Measurements from ENCODE around the gene KCNH1. TPM values are rescaled to one million over a fixed set of nuclear protein-coding genes. Genes with fewer than 3 reads are reported as not detected.

KCNH1 gene
- total and polyA plus RNA-seq, 2 experiments from 2014 or later: 0.28 TPM; not detected in 1

- Mint-ChIP-seq H3K36me3 (ENCODE audit: low read depth) (peaks cover 28% of the 10 kb centered on the region), H3K4me3 (no peak overlapping the region), H3K27ac (no peak overlapping the region; the same call in 1 of the 2 replicates), H3K4me1 (no peaks in the 10 kb centered on the region), H3K9me3 (peaks cover 41% of the 10 kb centered on the region), H3K27me3 (ENCODE audit: insufficient read depth, low read depth, poor library complexity) (peaks cover 3% of the 10 kb centered on the region)
- Histone ChIP-seq H3K79me2 (replicated peaks; ENCODE audit: insufficient read depth) (no peaks in the 10 kb centered on the region), H3K4me2 (no peak overlapping the region), H3K36me3 (ENCODE audit: insufficient read depth) (peaks cover 5% of the 10 kb centered on the region; the same call in 1 of the 2 replicates), H3F3A (replicated peaks; ENCODE audit: low read depth) (no peaks in the 10 kb centered on the region), H4K20me1 (replicated peaks; ENCODE audit: insufficient read depth) (no peaks in the 10 kb centered on the region), H3K27me3 (ENCODE audit: insufficient read depth) (no peaks in the 10 kb centered on the region), H3K9me2 (ENCODE audit: insufficient read depth) (no peaks in the 10 kb centered on the region; the same call in 1 of the 2 replicates), H3K27ac (ENCODE audit: low read depth) (no peak overlapping the region), H3K4me1 (ENCODE audit: insufficient read depth) (no peaks in the 10 kb centered on the region), H3K4me3 (no peak overlapping the region), H2AFZ (no peak overlapping the region)
- TF ChIP-seq EZH2phosphoT487 (IDR thresholded peaks at IDR 0.05; ENCODE audit: unreplicated experiment) (no peak), NANOG (IDR thresholded peaks at IDR 0.05; ENCODE audit: borderline replicate concordance) (no peak), STAT1 (IDR thresholded peaks at IDR 0.05; ENCODE audit: unreplicated experiment) (no peak), ZNF331 (CRISPR knock-in tag; IDR thresholded peaks at IDR 0.05; ENCODE audit: low read depth) (no peak), CTCF (conservative IDR thresholded peaks at IDR 0.05; ENCODE audit: low read depth in 2 of 2) (no peak), ZNF114 (CRISPR knock-in tag; IDR thresholded peaks at IDR 0.05) (no peak), JUNB (IDR thresholded peaks at IDR 0.05; ENCODE audit: unreplicated experiment) (no peak), CREB1 (CRISPR knock-in tag; IDR thresholded peaks at IDR 0.05; ENCODE audit: low read depth) (no peak), EZH2 (IDR thresholded peaks at IDR 0.05; ENCODE audit: low read depth, unreplicated experiment) (no peak), REST (IDR thresholded peaks at IDR 0.05; ENCODE audit: unreplicated experiment) (no peak), ETS1 (IDR thresholded peaks at IDR 0.05) (no peak), POLR2AphosphoS5 (IDR thresholded peaks at IDR 0.05; ENCODE audit: low read depth) (no peak)
- TF ChIP-seq, protein P1, sequence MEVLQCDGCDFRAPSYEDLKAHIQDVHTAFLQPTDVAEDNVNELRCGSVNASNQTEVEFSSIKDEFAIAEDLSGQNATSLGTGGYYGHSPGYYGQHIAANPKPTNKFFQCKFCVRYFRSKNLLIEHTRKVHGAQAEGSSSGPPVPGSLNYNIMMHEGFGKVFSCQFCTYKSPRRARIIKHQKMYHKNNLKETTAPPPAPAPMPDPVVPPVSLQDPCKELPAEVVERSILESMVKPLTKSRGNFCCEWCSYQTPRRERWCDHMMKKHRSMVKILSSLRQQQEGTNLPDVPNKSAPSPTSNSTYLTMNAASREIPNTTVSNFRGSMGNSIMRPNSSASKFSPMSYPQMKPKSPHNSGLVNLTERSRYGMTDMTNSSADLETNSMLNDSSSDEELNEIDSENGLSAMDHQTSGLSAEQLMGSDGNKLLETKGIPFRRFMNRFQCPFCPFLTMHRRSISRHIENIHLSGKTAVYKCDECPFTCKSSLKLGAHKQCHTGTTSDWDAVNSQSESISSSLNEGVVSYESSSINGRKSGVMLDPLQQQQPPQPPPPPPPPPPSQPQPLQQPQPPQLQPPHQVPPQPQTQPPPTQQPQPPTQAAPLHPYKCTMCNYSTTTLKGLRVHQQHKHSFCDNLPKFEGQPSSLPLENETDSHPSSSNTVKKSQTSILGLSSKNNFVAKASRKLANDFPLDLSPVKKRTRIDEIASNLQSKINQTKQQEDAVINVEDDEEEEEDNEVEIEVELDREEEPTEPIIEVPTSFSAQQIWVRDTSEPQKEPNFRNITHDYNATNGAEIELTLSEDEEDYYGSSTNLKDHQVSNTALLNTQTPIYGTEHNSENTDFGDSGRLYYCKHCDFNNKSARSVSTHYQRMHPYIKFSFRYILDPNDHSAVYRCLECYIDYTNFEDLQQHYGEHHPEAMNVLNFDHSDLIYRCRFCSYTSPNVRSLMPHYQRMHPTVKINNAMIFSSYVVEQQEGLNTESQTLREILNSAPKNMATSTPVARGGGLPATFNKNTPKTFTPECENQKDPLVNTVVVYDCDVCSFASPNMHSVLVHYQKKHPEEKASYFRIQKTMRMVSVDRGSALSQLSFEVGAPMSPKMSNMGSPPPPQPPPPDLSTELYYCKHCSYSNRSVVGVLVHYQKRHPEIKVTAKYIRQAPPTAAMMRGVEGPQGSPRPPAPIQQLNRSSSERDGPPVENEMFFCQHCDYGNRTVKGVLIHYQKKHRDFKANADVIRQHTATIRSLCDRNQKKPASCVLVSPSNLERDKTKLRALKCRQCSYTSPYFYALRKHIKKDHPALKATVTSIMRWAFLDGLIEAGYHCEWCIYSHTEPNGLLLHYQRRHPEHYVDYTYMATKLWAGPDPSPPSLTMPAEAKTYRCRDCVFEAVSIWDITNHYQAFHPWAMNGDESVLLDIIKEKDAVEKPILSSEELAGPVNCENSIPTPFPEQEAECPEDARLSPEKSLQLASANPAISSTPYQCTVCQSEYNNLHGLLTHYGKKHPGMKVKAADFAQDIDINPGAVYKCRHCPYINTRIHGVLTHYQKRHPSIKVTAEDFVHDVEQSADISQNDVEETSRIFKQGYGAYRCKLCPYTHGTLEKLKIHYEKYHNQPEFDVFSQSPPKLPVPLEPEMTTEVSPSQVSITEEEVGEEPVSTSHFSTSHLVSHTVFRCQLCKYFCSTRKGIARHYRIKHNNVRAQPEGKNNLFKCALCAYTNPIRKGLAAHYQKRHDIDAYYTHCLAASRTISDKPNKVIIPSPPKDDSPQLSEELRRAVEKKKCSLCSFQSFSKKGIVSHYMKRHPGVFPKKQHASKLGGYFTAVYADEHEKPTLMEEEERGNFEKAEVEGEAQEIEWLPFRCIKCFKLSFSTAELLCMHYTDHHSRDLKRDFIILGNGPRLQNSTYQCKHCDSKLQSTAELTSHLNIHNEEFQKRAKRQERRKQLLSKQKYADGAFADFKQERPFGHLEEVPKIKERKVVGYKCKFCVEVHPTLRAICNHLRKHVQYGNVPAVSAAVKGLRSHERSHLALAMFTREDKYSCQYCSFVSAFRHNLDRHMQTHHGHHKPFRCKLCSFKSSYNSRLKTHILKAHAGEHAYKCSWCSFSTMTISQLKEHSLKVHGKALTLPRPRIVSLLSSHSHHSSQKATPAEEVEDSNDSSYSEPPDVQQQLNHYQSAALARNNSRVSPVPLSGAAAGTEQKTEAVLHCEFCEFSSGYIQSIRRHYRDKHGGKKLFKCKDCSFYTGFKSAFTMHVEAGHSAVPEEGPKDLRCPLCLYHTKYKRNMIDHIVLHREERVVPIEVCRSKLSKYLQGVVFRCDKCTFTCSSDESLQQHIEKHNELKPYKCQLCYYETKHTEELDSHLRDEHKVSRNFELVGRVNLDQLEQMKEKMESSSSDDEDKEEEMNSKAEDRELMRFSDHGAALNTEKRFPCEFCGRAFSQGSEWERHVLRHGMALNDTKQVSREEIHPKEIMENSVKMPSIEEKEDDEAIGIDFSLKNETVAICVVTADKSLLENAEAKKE (CRISPR knock-in tag; IDR thresholded peaks at IDR 0.05): no peak
- DNase-seq (ENCODE audit: low spot score) (no peak), ATAC-seq (no peak)
These were observed 141.1 kb downstream of the KCNH1 start for GRCh38 chr1:210992837-210993236.

All from GM23338 (cell line).